ENCODE measurements around the gene TRAPPC1. TPM values are rescaled to one million over a fixed set of nuclear protein-coding genes. Genes with fewer than 3 reads are reported as not detected.
A peak's percentile ranks its signal among the peaks of the same experiment; 100 is the strongest.

TRAPPC1 gene
- total RNA-seq, 1 experiment from 2014 or later, result 224 TPM

- Histone ChIP-seq H2AFZ (peak overlapping the region; percentile 26; the same call in 1 of the 2 replicates), H3K79me2 (ENCODE audit: low read depth) (peaks cover 38% of the 10 kb centered on the region), H3K27me3 (ENCODE audit: insufficient read depth, low read depth) (no peaks in the 10 kb centered on the region), H3K4me3 (peak overlapping the region; percentile 84), H3K27ac (peak overlapping the region; percentile 66), H4K20me1 (ENCODE audit: insufficient read depth) (peaks cover 4% of the 10 kb centered on the region; the same call in 1 of the 2 replicates), H3K4me2 (peak overlapping the region; percentile 99), H3K9me2 (ENCODE audit: insufficient read depth) (no peaks in the 10 kb centered on the region), H3K36me3 (ENCODE audit: low read depth) (no peaks in the 10 kb centered on the region; the same call in 1 of the 2 replicates), H3K4me1 (replicated peaks; ENCODE audit: insufficient read depth) (peaks cover 27% of the 10 kb centered on the region), H3F3A (ENCODE audit: insufficient read depth, low read depth) (peaks cover 30% of the 10 kb centered on the region), H3K9me3 (ENCODE audit: insufficient read depth, low read depth) (no peaks in the 10 kb centered on the region)
- intact Hi-C loops (cut with micrococcal nuclease; ENCODE audit: unreplicated experiment), result loop anchor here (1.0 to 10.0 kb wide), 4 partner anchors 27 to 302 kb away; partner anchors contain the start of genes CNTROB, MPDU1, NAA38 and TRAPPC1
- CTCF ChIA-PET, result no interaction called here
- POLR2A ChIA-PET (ENCODE audit: unreplicated experiment), result interaction anchor here (0.7 kb wide), 1 partner anchor 30 kb away, joined by 3 read pairs; no protein-coding TSS in a partner anchor
- no peak for TF ChIP-seq EZH2 (IDR thresholded peaks at IDR 0.05; ENCODE audit: low read depth)
- TF ChIP-seq CTCF (conservative IDR thresholded peaks at IDR 0.05), result no peak
- BruUV-seq (replicated peaks), result TSS peak; percentile 21
- DNase-seq, result peak in 1 of 2 experiments; percentile 30
Measured at GRCh38 chr17:7886227-7887037, 45.3 kb downstream of the TRAPPC1 start.

GRCh38 chr17:7885367-7886226, 46.1 kb downstream of the TRAPPC1 start:
- Histone ChIP-seq H3K9me2 (ENCODE audit: insufficient read depth) (no peaks in the 10 kb centered on the region), H3K9me3 (ENCODE audit: insufficient read depth, low read depth) (no peaks in the 10 kb centered on the region), H3K4me1 (replicated peaks; ENCODE audit: insufficient read depth) (peaks cover 27% of the 10 kb centered on the region), H3K36me3 (ENCODE audit: low read depth) (no peaks in the 10 kb centered on the region; the same call in 1 of the 2 replicates), H3K79me2 (ENCODE audit: low read depth) (peaks cover 38% of the 10 kb centered on the region), H4K20me1 (ENCODE audit: insufficient read depth) (peaks cover 4% of the 10 kb centered on the region; the same call in 1 of the 2 replicates), H3K27ac (peak overlapping the region; percentile 66), H2AFZ (no peak overlapping the region), H3K4me2 (peak overlapping the region; percentile 99), H3F3A (ENCODE audit: insufficient read depth, low read depth) (peaks cover 30% of the 10 kb centered on the region), H3K4me3 (peak overlapping the region; percentile 84), H3K27me3 (ENCODE audit: insufficient read depth, low read depth) (no peaks in the 10 kb centered on the region)
- ChIA-PET POLR2A (ENCODE audit: unreplicated experiment) (interaction anchor here (0.6 kb wide), 1 partner anchor 173 kb away, joined by 7 read pairs; no protein-coding TSS in a partner anchor), CTCF (no interaction called here)
- intact Hi-C loops (cut with micrococcal nuclease; ENCODE audit: unreplicated experiment), result loop anchor here (5.0 to 10.0 kb wide), 2 partner anchors 47 to 301 kb away; partner anchors contain the start of genes CNTROB, MPDU1 and TRAPPC1
- DNase-seq, result peak in 1 of 2 experiments; percentile 68
- BruUV-seq (replicated peaks), result no TSS peak
- no peak for TF ChIP-seq CTCF (conservative IDR thresholded peaks at IDR 0.05)
